Measurements from ENCODE around the gene GAB1. TPM values are rescaled to one million over a fixed set of nuclear protein-coding genes. Genes with fewer than 3 reads are reported as not detected.

Gene GAB1
- total RNA-seq, 1 experiment from 2014 or later = 29.4 TPM

DNA sequence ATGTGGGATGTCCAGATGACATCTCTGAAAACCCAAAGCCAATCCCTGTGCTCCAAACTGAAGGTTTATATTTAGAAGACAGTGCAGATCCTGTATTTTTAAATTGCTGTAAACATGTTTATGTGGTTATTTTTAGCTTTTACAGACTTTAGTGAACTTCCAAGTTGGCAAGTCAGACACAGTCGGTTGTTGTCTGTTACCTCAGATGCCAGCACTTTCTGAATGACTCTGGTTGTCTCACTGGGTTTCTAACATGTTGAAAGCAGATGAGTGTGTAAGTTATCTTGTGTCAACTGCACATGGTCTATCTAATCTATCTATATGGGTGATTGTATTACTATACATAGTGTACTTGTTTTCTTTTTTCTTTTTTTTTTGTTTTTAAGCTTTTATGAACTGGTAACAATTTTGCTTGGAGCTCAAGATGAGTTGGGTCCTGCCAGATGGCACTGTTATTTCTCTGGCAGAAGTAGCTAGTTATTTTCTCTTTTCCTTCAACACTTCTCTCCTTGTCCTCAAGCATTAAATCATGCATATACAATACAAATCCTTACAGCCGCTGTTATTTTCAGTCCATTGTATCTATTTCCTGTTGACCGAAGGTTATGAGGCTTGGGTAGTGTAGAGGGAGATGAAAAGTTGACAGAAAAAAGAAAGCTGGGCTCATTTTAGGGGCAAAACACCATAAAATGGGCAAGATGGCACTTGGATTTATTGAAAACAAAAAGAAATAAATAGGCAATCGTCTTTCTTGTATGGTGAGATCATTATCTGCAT, 66.3 kb downstream of the GAB1 start:
- POLR2A ChIA-PET (ENCODE audit: unreplicated experiment) = interaction anchor here (0.6 kb wide), 1 partner anchor 10 kb away, joined by 15 read pairs; no protein-coding TSS in a partner anchor
- Histone ChIP-seq H3K4me2 (no peak overlapping the region), H3K9me3 (ENCODE audit: insufficient read depth, low read depth) (no peaks in the 10 kb centered on the region), H3K27me3 (ENCODE audit: insufficient read depth, low read depth) (no peaks in the 10 kb centered on the region), H4K20me1 (ENCODE audit: insufficient read depth) (no peaks in the 10 kb centered on the region), H3F3A (ENCODE audit: insufficient read depth, low read depth) (no peaks in the 10 kb centered on the region), H3K27ac (no peak overlapping the region), H3K9me2 (ENCODE audit: insufficient read depth) (no peaks in the 10 kb centered on the region), H3K36me3 (ENCODE audit: low read depth) (no peaks in the 10 kb centered on the region), H3K4me1 (replicated peaks; ENCODE audit: insufficient read depth) (no peaks in the 10 kb centered on the region), H2AFZ (no peak overlapping the region), H3K4me3 (no peak overlapping the region), H3K79me2 (ENCODE audit: low read depth) (no peaks in the 10 kb centered on the region)
- intact Hi-C loops (cut with micrococcal nuclease; ENCODE audit: unreplicated experiment) = no loop called here
- TF ChIP-seq, protein P1, sequence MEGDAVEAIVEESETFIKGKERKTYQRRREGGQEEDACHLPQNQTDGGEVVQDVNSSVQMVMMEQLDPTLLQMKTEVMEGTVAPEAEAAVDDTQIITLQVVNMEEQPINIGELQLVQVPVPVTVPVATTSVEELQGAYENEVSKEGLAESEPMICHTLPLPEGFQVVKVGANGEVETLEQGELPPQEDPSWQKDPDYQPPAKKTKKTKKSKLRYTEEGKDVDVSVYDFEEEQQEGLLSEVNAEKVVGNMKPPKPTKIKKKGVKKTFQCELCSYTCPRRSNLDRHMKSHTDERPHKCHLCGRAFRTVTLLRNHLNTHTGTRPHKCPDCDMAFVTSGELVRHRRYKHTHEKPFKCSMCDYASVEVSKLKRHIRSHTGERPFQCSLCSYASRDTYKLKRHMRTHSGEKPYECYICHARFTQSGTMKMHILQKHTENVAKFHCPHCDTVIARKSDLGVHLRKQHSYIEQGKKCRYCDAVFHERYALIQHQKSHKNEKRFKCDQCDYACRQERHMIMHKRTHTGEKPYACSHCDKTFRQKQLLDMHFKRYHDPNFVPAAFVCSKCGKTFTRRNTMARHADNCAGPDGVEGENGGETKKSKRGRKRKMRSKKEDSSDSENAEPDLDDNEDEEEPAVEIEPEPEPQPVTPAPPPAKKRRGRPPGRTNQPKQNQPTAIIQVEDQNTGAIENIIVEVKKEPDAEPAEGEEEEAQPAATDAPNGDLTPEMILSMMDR (conservative IDR thresholded peaks at IDR 0.05) = no peak
- TF ChIP-seq EZH2 (IDR thresholded peaks at IDR 0.05; ENCODE audit: low read depth) = no peak
- DNase-seq = no peak
- no TSS peak for BruUV-seq (replicated peaks)
- CTCF ChIA-PET = no interaction called here

DNA sequence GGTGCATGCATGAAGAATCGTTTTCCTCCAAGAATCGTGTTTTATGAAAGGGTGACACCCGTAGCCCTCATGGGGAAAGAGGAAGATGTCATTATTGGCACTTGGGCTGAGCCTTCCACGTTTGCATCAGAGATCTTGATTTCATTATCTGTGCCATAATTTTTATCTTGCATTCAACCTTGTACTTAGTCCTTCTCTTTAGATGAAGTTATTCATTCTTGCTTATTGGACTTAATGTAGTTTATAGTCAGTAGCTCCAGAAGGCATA, 66.8 kb downstream of the GAB1 start:
- no TSS peak for BruUV-seq (replicated peaks)
- Histone ChIP-seq H2AFZ (no peak overlapping the region), H3K4me1 (replicated peaks; ENCODE audit: insufficient read depth) (no peaks in the 10 kb centered on the region), H3K4me2 (no peak overlapping the region), H3K36me3 (ENCODE audit: low read depth) (no peaks in the 10 kb centered on the region), H3K27me3 (ENCODE audit: insufficient read depth, low read depth) (no peaks in the 10 kb centered on the region), H3F3A (ENCODE audit: insufficient read depth, low read depth) (no peaks in the 10 kb centered on the region), H3K4me3 (no peak overlapping the region), H3K9me3 (ENCODE audit: insufficient read depth, low read depth) (no peaks in the 10 kb centered on the region), H3K9me2 (ENCODE audit: insufficient read depth) (no peaks in the 10 kb centered on the region), H3K79me2 (ENCODE audit: low read depth) (no peaks in the 10 kb centered on the region), H3K27ac (no peak overlapping the region), H4K20me1 (ENCODE audit: insufficient read depth) (no peaks in the 10 kb centered on the region)
- ChIA-PET POLR2A (ENCODE audit: unreplicated experiment) (interaction anchor here (0.6 kb wide), 1 partner anchor 11 kb away, joined by 15 read pairs; no protein-coding TSS in a partner anchor), CTCF (no interaction called here)
- TF ChIP-seq, protein P1 (conservative IDR thresholded peaks at IDR 0.05) = no peak
- TF ChIP-seq EZH2 (IDR thresholded peaks at IDR 0.05; ENCODE audit: low read depth) = no peak
- intact Hi-C loops (cut with micrococcal nuclease; ENCODE audit: unreplicated experiment) = no loop called here
- DNase-seq = no peak

DNA sequence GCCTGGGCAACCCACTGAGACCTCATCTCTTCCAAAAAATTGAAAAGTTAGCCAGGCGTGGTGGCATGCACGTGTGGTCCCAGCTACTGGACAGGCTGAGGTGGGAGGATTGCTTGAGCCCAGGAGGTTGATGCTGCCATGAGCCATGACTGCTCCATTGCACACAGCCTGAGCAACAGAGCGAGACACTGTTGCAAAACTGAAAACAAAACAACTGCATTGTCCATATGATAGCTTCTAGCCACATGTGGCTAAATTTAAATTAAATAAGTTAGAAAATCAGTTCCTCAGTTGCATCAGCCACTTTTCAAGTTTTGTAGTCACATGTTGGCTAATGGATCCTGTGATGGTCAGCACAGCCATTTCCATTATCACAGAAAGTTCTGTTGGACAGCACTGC, 67.9 kb downstream of the GAB1 start:
- Histone ChIP-seq H3K27ac (no peak overlapping the region), H3K36me3 (ENCODE audit: low read depth) (no peaks in the 10 kb centered on the region), H3K4me3 (no peak overlapping the region), H2AFZ (no peak overlapping the region), H3K4me2 (no peak overlapping the region), H3K27me3 (ENCODE audit: insufficient read depth, low read depth) (no peaks in the 10 kb centered on the region), H3K9me3 (ENCODE audit: insufficient read depth, low read depth) (no peaks in the 10 kb centered on the region), H3K4me1 (replicated peaks; ENCODE audit: insufficient read depth) (no peaks in the 10 kb centered on the region), H3K79me2 (ENCODE audit: low read depth) (no peaks in the 10 kb centered on the region), H3K9me2 (ENCODE audit: insufficient read depth) (no peaks in the 10 kb centered on the region), H3F3A (ENCODE audit: insufficient read depth, low read depth) (no peaks in the 10 kb centered on the region), H4K20me1 (ENCODE audit: insufficient read depth) (no peaks in the 10 kb centered on the region)
- BruUV-seq (replicated peaks) = no TSS peak
- POLR2A ChIA-PET (ENCODE audit: unreplicated experiment) = no interaction called here
- TF ChIP-seq, protein P1 (conservative IDR thresholded peaks at IDR 0.05) = no peak
- CTCF ChIA-PET = no interaction called here
- intact Hi-C loops (cut with micrococcal nuclease; ENCODE audit: unreplicated experiment) = no loop called here
- no peak for DNase-seq

All from PC-9 (cell line).